Activated CD4-positive, CD25-positive, alpha-beta regulatory T cell treated with anti-CD3 and anti-CD28 coated beads, Interleukin-2, amount 50 U/mL, for 24 hours (primary cell): ENCODE measurements around the gene PPHLN1.
"Not testable (repeated sequence)": the region's sequence is repeated elsewhere in the genome, so short reads cannot be mapped to it uniquely, and the experiment has no call there.

Source experiments
- ATAC-seq, 2 donors: fragments of 150-1000 bp; cut with Tn5 transposase; one replicate each; pipeline ENCODE4 v1.10.0; 2021; ENCODE audit warnings: mild to moderate bottlenecking in 1 of 2, moderate library complexity in 1 of 2

Gene PPHLN1

DNA sequence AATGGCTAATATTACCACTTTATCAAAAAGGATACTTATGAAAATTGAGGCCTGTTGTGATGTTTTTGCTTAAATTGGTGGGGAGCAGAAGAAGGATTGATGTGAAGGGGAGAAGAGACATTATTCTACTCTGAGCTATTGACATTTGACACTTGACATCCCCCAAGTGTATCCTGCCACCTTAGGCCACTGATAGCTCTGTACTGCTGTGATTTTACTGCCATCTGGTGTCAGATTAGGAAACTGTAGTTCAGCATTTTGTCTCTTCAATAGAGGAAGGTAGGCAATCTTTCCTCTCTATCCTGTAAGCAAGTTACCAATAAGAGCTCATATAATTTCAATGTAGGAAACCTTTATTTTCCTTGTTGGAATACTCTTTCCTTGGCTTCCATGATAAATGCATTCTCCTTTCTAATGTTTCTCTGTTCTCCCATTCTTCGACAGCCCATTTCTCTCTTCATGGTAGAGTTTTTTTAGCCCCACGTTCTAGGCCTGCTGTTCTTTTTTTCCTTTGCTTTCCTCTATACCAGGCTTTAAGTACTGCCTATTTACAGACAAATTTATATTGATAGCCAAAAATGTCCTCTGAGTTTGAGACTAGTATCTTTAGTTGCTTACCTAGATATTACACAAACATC lies 46.3 kb downstream of the PPHLN1 start:
- peak; percentile 70 to 87 for ATAC-seq

GRCh38 chr12:42373669-42374068 lies 47.7 kb downstream of the PPHLN1 start:
- ATAC-seq, result no peak

- ATAC-seq, result no peak
These were observed 54.8 kb downstream of the PPHLN1 start for GRCh38 chr12:42380733-42381132.

DNA sequence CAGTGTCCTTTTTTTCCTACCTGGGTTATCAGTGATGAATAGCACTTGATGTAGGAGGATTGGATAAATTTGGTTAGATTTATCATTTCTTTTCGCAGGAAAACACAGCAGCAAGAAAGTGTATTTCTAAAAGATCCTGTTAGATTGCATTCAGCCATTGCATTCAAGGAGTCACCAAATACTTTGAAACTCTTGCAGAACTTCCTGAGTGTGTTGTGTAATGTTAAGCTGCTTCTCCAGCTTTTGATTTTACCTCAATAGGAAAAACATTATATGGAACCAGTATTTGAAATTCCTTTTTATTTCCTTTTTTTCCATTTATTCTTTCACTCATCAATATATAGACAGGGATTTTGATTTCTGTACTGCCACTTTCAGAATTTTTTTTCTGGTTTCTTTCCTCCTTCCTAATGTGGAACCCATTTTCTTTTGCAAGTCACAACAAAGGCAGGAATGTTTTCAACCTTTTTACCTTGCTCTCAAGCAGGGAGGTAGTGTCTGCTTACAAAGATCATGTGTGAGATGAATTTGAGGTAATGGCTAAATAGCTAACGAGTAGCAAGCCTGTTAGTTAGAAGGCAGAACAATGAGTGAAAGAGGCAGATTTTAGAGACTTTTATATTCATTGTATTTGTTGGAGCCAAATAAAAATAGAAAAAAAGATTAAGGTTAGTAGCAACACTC lies 56.2 kb downstream of the PPHLN1 start:
- ATAC-seq, result no peak

- no peak for ATAC-seq
These were observed 59.4 kb downstream of the PPHLN1 start for GRCh38 chr12:42385326-42385841.

- no peak for ATAC-seq
These were observed 60.3 kb downstream of the PPHLN1 start for GRCh38 chr12:42386308-42386707.

- not testable (repeated sequence) for ATAC-seq
These were observed 62.1 kb downstream of the PPHLN1 start for GRCh38 chr12:42388086-42388485.

DNA sequence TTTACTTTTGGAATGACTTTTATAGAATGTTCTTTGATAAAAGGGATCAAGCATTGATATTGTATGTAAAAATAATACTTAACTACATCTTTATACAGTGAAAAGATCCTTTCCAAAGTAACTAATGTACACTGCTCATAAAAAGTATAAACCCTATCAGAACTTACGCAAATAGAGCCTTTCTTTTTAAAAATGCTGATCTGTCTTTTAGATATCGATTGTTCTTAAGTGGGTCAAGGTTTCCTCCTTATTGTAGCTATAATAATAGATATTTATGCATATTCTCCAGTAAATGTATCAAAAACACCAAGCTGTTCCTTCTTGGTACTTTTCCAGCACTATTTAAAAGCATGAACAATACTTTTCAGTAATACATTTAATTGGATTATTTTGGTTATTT lies 68.5 kb downstream of the PPHLN1 start:
- ATAC-seq, result no peak

GRCh38 chr12:42396473-42397259 lies 70.7 kb downstream of the PPHLN1 start:
- ATAC-seq, result no peak

- ATAC-seq, result no peak
These were observed 76.9 kb downstream of the PPHLN1 start for GRCh38 chr12:42402821-42403411.

- no peak for ATAC-seq
These were observed 81.3 kb downstream of the PPHLN1 start for GRCh38 chr12:42407306-42407705.

GRCh38 chr12:42409471-42409870 lies 83.5 kb downstream of the PPHLN1 start:
- no peak for ATAC-seq

- no peak for ATAC-seq
These were observed 84.4 kb downstream of the PPHLN1 start for GRCh38 chr12:42410340-42410739.

DNA sequence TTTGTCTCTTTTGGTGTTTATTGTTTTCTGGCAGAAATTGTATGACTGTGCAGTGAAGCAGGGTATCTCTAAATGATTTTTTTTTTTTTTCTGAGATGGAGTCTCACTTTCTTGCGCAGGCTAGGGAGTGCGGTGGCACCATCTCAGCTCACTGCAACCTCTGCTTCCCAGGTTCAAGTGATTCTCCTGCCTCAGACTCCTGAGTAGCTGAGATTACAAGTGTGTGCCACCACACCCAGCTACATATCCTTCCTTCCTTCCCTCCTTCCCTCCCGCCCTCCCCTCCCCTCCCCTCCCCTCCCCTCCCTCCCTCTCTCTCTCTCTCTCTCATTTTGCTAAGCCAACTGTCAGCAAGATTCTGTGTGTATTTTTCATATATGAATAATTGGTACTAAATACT lies 94.4 kb downstream of the PPHLN1 start:
- no peak for ATAC-seq

GRCh38 chr12:42421844-42422779 lies 96.1 kb downstream of the PPHLN1 start:
- ATAC-seq, result peak; percentile 66 to 75

GRCh38 chr12:42422785-42423184 lies 96.8 kb downstream of the PPHLN1 start:
- ATAC-seq, result peak in 1 of 2 donors; percentile 27

DNA sequence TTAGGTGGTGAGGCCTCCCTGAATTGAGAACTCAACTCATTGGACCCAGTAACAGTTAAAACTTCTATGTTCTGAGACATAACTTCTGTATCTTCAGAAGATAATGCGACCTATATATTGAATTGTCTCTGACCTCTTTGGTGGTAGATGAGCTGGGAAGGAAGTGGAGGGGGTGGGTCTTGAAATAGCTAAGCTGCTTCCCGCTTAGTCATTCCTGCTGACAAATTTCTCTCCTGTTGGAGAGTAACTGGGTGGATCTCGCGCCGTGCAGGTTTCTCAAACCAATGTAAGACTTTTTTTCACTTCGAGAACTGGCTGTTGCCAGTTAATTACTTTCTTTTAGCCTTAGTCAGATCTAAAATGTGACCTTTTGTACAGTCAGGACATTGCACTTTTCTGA lies 100.8 kb downstream of the PPHLN1 start:
- ATAC-seq, result peak in 1 of 2 donors; percentile 49

- no peak for ATAC-seq
These were observed 102.9 kb downstream of the PPHLN1 start for GRCh38 chr12:42428850-42429249.

DNA sequence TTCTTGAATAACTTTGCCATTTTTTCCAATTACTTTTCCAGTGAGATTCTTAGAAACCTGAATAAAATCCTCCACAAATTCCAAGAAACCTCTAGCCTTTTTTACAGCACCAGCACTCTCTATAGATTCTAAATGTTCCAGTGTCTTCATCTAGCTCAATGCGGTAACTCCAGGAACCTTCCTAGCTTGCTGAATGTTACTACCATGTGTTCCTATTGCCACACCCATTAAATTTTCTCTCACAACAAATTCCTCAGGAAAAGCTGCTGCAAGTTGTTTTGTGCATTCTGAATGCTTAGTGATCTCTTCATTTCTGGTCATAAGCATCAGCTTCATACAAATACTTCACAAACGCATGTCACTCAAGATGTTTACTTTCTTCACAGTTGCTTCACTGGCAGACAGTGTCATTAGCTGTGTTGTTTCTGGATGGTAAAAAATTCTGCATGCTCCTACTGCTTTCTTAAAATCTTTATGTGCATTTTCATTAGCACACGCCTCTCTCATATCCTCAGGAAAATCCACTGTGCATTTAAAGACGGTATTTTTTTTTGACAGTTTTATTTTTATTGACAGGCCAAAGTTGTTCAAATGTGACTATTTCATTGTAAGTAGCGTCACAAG lies 106.7 kb downstream of the PPHLN1 start:
- no peak for ATAC-seq

DNA sequence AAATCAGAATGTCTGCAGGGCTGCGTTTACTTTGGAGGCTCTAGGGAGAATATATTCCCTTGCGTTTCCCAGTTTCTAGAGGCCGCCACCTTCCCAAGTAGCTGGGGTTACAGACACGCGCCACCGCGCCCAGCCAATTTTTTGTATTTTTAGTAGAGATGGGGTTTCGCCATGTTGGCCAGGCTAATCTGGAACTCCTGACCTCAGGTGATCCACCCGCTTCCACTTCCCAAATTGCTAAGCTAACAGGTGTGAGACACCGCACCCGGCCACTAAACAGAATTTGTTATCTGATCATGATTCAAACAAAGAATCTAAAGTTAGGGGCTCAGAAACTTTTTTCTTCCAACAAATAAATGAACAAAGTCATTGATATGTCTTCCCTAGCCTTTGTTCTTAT lies 114.6 kb downstream of the PPHLN1 start:
- ATAC-seq, result no peak

DNA sequence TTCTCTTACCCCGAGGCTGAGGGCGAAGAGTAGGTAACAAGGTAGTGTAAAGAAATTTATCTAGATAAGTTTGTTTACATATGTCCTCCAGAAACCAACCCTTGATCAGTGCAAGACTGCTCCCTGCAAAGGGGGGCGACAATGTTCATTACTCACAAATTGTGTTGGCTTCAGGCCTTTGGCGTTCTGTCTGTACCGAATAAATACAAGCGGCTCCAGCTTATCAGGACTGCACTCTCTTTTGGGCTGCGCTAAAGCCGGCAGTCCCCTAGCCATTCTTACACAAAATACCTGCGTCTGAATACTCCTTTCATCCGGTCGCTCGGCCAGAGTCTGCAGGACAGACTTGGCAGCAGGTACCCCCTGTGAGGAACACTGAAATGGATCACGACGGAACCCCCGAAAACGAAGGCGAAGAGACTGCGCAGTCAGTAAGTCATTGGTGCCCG lies 116.4 kb downstream of the PPHLN1 start:
- ATAC-seq, result no peak
